ENCODE data around the gene PBOV1. TPM values are rescaled to one million over a fixed set of nuclear protein-coding genes. Genes with fewer than 3 reads are reported as not detected.

The PBOV1 gene
- total RNA-seq, 1 experiment from 2014 or later: not detected

DNA sequence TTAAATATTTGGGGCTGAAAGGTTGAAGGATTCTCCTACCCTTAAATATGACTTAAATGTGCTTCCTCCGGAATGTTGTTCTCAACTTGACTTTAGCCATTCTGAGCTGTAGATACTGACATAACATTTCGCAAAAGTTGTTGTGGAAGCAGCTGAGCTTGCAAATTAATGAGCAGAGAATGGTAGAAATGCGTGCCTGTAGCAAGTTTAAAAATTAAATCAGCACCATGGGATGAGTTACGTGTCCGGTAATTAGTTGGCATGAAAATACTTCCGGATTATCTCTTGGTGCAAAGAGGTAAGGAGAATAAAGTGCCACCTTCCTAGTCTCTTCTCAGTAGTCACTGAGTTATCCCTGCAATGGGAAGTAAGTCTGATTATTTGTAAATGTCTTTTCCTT is 23.6 kb upstream of the PBOV1 start:
- Histone ChIP-seq H3K4me1 (ENCODE audit: control insufficient read depth in 1 of 2, insufficient read depth in 2 of 2, low read length in 2 of 2) (no peaks in the 10 kb centered on the region), H3K9me2 (ENCODE audit: insufficient read depth) (no peaks in the 10 kb centered on the region), H2AFZ (ENCODE audit: low read depth, low read length, poor library complexity, severe bottlenecking) (no peak overlapping the region), H3K79me2 (ENCODE audit: insufficient read depth, low read length) (no peaks in the 10 kb centered on the region), H3K9ac (ENCODE audit: low read length) (no peak overlapping the region), H3K4me3 (replicated peaks in 1 of 2; ENCODE audit: low read depth in 1 of 2, low read length in 2 of 2) (no peak overlapping the region), H3K9me3 (ENCODE audit: control insufficient read depth in 1 of 2, insufficient read depth in 1 of 2, low read depth in 1 of 2, low read length in 2 of 2) (no peaks in the 10 kb centered on the region), H3K4me2 (ENCODE audit: low read length) (no peak overlapping the region), H3K27ac (ENCODE audit: low read depth, low read length) (no peak overlapping the region), H3K36me3 (ENCODE audit: control insufficient read depth in 1 of 2, insufficient read depth in 2 of 2, low read length in 2 of 2) (no peaks in the 10 kb centered on the region), H3K27me3 (ENCODE audit: insufficient read depth, low read length) (no peaks in the 10 kb centered on the region), H4K20me1 (ENCODE audit: insufficient read depth) (no peaks in the 10 kb centered on the region)
- RAD21 ChIA-PET (ENCODE audit: low non-redundant PET in 1 of 2, low total read pairs in 2 of 2, uncharacterized antibody in 2 of 2, unreplicated experiment in 2 of 2): interaction anchor here in 1 of 2 experiments (0.6 kb wide), 1 partner anchor 161 kb away, joined by 4 read pairs; no protein-coding TSS in a partner anchor
- DNase-seq (ENCODE audit: low read depth, low spot score) (no peak), ATAC-seq (no peak)
- POLR2A ChIA-PET: no interaction called here
- intact Hi-C loops (cut with micrococcal nuclease): no loop called here
- no TSS peak for BruUV-seq (replicated peaks)
- TF ChIP-seq TCF7L2 (IDR thresholded peaks at IDR 0.05; ENCODE audit: borderline replicate concordance, extremely low read depth, insufficient read depth, insufficient read length) (no peak), CEBPB (IDR thresholded peaks at IDR 0.05; ENCODE audit: low read depth) (no peak), ELF1 (IDR thresholded peaks at IDR 0.05; ENCODE audit: borderline replicate concordance, low read depth) (no peak), SIN3A (IDR thresholded peaks at IDR 0.05; ENCODE audit: low read depth) (no peak), ZFX (IDR thresholded peaks at IDR 0.05) (no peak), POLR2A (IDR thresholded peaks at IDR 0.05; ENCODE audit: borderline replicate concordance, extremely low read depth, insufficient read depth, insufficient read length) (no peak), RAD21 (IDR thresholded peaks at IDR 0.05; ENCODE audit: low read depth) (no peak), SP1 (IDR thresholded peaks at IDR 0.05; ENCODE audit: low read depth) (no peak), EZH2 (IDR thresholded peaks at IDR 0.05) (no peak), ZNF274 (IDR thresholded peaks at IDR 0.05; ENCODE audit: low read depth, low read length) (no peak), JUND (IDR thresholded peaks at IDR 0.05) (no peak), FOSL1 (IDR thresholded peaks at IDR 0.05; ENCODE audit: low read depth) (no peak), EZH2phosphoT487 (IDR thresholded peaks at IDR 0.05; ENCODE audit: borderline replicate concordance) (no peak)
- TF ChIP-seq, protein P1, sequence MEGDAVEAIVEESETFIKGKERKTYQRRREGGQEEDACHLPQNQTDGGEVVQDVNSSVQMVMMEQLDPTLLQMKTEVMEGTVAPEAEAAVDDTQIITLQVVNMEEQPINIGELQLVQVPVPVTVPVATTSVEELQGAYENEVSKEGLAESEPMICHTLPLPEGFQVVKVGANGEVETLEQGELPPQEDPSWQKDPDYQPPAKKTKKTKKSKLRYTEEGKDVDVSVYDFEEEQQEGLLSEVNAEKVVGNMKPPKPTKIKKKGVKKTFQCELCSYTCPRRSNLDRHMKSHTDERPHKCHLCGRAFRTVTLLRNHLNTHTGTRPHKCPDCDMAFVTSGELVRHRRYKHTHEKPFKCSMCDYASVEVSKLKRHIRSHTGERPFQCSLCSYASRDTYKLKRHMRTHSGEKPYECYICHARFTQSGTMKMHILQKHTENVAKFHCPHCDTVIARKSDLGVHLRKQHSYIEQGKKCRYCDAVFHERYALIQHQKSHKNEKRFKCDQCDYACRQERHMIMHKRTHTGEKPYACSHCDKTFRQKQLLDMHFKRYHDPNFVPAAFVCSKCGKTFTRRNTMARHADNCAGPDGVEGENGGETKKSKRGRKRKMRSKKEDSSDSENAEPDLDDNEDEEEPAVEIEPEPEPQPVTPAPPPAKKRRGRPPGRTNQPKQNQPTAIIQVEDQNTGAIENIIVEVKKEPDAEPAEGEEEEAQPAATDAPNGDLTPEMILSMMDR (IDR thresholded peaks at IDR 0.05 in 2 of 3, conservative IDR thresholded peaks at IDR 0.05 in 1 of 3; ENCODE audit: borderline replicate concordance in 1 of 3, insufficient read depth in 1 of 3, low read depth in 2 of 3, low read length in 2 of 3): no peak
- TF ChIP-seq, protein P2, sequence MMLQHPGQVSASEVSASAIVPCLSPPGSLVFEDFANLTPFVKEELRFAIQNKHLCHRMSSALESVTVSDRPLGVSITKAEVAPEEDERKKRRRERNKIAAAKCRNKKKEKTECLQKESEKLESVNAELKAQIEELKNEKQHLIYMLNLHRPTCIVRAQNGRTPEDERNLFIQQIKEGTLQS (IDR thresholded peaks at IDR 0.05): no peak
- TF ChIP-seq, protein P3, sequence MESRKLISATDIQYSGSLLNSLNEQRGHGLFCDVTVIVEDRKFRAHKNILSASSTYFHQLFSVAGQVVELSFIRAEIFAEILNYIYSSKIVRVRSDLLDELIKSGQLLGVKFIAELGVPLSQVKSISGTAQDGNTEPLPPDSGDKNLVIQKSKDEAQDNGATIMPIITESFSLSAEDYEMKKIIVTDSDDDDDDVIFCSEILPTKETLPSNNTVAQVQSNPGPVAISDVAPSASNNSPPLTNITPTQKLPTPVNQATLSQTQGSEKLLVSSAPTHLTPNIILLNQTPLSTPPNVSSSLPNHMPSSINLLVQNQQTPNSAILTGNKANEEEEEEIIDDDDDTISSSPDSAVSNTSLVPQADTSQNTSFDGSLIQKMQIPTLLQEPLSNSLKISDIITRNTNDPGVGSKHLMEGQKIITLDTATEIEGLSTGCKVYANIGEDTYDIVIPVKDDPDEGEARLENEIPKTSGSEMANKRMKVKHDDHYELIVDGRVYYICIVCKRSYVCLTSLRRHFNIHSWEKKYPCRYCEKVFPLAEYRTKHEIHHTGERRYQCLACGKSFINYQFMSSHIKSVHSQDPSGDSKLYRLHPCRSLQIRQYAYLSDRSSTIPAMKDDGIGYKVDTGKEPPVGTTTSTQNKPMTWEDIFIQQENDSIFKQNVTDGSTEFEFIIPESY (IDR thresholded peaks at IDR 0.05; ENCODE audit: extremely low read depth, insufficient replicate concordance, low read length): no peak
- TF ChIP-seq, protein P4, sequence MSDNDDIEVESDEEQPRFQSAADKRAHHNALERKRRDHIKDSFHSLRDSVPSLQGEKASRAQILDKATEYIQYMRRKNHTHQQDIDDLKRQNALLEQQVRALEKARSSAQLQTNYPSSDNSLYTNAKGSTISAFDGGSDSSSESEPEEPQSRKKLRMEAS (IDR thresholded peaks at IDR 0.05): no peak
- CTCF ChIA-PET: no interaction called here
